ENCODE measurements around the gene CIAPIN1. TPM values are rescaled to one million over a fixed set of nuclear protein-coding genes. Genes with fewer than 3 reads are reported as not detected.

The CIAPIN1 gene
- total and polyA plus RNA-seq, 2 experiments from 2014 or later: 65.5 to 156 TPM

DNA sequence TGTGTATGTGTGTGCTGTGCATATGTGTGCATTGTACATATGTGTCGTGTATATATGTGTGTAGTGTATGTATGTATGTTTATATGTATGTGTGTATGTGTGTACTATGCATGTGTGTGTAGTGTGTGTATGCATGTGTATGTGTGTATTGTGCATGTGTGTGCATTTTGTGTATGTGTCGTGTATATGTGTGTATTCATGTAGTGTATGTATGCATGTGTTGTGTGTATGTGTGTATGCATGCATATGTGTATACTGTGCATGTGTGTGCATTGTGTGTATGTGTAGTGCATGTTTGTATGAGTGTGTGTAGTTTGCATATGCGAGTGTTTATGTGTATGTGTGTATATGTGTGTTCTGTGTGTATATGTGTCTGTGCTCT is 58.1 kb downstream of the CIAPIN1 start:
- Histone ChIP-seq H3K9me3 (ENCODE audit: low read depth) (no peaks in the 10 kb centered on the region), H3K36me3 (no peaks in the 10 kb centered on the region), H3K4me3 (no peak overlapping the region), H3K27ac (no peak overlapping the region), H3K27me3 (no peaks in the 10 kb centered on the region), H3K4me1 (ENCODE audit: low read depth) (no peaks in the 10 kb centered on the region)
- TF ChIP-seq, protein P1, sequence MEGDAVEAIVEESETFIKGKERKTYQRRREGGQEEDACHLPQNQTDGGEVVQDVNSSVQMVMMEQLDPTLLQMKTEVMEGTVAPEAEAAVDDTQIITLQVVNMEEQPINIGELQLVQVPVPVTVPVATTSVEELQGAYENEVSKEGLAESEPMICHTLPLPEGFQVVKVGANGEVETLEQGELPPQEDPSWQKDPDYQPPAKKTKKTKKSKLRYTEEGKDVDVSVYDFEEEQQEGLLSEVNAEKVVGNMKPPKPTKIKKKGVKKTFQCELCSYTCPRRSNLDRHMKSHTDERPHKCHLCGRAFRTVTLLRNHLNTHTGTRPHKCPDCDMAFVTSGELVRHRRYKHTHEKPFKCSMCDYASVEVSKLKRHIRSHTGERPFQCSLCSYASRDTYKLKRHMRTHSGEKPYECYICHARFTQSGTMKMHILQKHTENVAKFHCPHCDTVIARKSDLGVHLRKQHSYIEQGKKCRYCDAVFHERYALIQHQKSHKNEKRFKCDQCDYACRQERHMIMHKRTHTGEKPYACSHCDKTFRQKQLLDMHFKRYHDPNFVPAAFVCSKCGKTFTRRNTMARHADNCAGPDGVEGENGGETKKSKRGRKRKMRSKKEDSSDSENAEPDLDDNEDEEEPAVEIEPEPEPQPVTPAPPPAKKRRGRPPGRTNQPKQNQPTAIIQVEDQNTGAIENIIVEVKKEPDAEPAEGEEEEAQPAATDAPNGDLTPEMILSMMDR (IDR thresholded peaks at IDR 0.05; ENCODE audit: low read depth, low read length): no peak
- DNase-seq (ENCODE audit: low read depth in 1 of 2, low spot score in 1 of 2): no peak

DNA sequence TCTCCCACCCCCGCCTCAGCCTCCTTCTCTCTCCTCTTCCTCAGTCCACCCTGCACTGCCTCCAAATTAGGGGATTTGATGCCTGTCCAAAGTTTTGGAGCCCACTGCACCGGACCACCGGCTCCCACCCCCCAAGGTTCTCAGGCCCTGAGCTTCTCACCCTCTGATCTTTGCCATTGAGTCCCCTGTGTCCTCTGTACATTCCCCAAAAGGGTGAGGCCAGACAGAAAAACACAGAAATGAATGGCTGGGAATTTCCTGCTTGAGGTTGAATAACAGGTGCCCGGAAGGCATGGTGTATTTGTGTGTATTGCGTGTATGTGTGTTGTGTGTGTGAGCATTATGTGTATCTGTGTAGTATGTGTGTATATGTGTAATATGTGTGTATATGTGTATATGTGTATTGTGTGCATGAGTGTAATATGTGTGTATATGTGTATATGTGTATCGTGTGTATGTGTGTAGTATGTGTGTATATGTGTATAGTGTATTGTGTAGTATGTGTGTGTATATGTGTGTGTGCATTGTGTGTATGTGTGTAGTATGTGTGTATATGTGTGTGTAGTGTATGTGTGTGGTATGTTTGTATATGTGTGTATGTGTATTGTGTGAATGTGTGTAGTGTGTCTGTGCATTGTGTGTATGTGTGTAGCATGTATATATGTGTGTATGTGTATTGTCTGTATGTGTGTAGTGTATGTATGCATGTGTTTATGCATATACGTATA is 58.7 kb downstream of the CIAPIN1 start:
- Histone ChIP-seq H3K9me3 (ENCODE audit: low read depth) (no peaks in the 10 kb centered on the region), H3K36me3 (no peaks in the 10 kb centered on the region), H3K4me3 (no peak overlapping the region), H3K4me1 (ENCODE audit: low read depth) (no peaks in the 10 kb centered on the region), H3K27me3 (no peaks in the 10 kb centered on the region), H3K27ac (no peak overlapping the region)
- TF ChIP-seq, protein P1 (IDR thresholded peaks at IDR 0.05; ENCODE audit: low read depth, low read length): no peak
- no peak for DNase-seq (ENCODE audit: low read depth in 1 of 2, low spot score in 1 of 2)

DNA sequence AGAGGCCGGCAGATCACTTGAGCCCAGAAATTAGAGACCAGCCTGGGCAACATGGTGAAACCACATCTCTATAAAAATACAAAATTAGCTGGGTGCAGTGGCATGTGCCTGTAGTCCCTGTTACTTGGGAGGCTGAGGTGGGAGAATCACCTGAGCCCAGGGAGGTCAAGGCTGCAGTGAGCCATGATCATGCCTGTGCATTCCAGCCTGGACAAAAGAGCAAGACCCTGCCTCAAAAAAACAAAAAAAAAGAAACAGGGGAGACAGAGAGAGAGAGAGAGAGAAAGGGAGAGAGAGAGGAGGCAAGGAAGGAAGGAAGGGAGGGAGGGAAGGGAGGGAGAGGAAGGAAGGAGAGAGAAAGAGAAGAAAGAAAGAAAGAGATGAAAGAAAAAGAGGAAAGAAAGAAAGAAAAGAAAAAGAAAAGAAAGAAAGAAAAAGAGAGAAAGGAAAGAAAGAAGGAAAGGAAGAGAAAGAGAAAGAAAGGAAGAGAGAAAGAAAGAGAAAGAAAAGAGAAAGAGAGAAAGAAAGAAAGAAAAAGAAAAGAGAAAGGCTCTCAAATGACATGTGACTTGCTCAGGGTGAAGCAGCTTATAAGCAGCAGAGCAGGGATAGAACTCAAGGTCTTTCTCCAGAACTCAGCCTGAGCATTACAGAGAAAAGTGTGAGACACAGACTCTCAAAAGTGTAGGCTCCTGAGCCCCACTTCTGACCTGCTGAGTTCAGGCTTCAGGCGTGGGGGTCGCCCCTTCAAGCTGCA is 59.4 kb downstream of the CIAPIN1 start:
- no peak overlapping the region for H3K4me3 ChIP-seq
- TF ChIP-seq, protein P1 (IDR thresholded peaks at IDR 0.05; ENCODE audit: low read depth, low read length): no peak
- H3K36me3 ChIP-seq: no peaks in the 10 kb centered on the region
- H3K27me3 ChIP-seq: no peaks in the 10 kb centered on the region
- H3K4me1 ChIP-seq (ENCODE audit: low read depth): no peaks in the 10 kb centered on the region
- no peak overlapping the region for H3K27ac ChIP-seq
- no peak for DNase-seq (ENCODE audit: low read depth in 1 of 2, low spot score in 1 of 2)
- H3K9me3 ChIP-seq (ENCODE audit: low read depth): no peaks in the 10 kb centered on the region

DNA sequence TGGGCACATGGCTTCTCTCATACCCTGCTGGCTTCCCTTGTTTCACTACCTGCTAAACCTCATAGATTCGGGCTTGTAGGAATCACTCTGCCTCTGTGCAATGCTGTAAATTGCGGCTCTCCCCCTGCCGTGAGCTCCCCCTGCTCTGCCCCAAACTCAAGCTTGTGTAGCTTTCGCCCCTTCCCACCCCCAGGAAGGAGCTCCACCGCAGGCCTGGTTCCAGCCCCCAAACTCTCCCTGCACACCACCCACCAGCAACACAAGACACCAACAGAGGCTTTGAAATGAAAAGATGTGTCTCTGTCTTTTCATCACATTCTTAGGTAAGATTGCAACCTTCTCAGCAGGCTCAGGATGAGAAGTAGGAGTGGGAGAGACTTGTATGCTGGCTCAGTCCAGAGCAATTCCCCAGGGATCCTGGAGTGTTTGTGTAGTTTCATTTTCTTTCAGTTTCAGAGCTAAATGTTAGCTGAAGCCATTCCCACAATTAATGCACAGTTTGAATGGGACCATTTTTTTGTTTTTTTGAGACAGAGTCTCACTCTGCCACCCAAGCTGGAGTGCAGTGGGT is 60.7 kb downstream of the CIAPIN1 start:
- H3K27ac ChIP-seq: no peak overlapping the region
- TF ChIP-seq, protein P1 (IDR thresholded peaks at IDR 0.05; ENCODE audit: low read depth, low read length): no peak
- peak in 1 of 2 donors; percentile 91 for DNase-seq (ENCODE audit: low read depth in 1 of 2, low spot score in 1 of 2)
- no peak overlapping the region for H3K4me3 ChIP-seq
- H3K9me3 ChIP-seq (ENCODE audit: low read depth): no peaks in the 10 kb centered on the region
- H3K27me3 ChIP-seq: no peaks in the 10 kb centered on the region
- no peaks in the 10 kb centered on the region for H3K36me3 ChIP-seq
- no peaks in the 10 kb centered on the region for H3K4me1 ChIP-seq (ENCODE audit: low read depth)

DNA sequence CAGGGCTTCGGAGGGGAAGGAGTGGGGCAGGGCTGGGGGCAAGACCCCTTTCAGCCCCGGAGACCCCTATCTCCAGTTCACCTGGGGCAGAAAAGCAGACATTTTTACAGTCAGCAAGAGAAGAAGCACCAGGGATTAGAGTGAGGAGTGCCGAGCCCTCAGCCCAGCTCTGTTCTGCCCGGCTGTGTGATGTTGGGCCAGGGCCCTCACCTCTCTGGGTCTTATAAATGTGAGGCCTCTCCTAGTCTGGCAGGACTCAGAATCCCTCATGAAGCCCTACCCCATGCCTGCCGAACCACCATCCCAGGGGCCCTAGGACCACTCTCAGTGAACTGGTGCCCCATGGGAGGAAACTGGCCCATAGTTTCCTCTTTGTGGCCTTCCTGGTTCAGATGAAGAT is 62.1 kb downstream of the CIAPIN1 start:
- H3K9me3 ChIP-seq (ENCODE audit: low read depth): no peaks in the 10 kb centered on the region
- no peaks in the 10 kb centered on the region for H3K27me3 ChIP-seq
- no peak for DNase-seq (ENCODE audit: low read depth in 1 of 2, low spot score in 1 of 2)
- TF ChIP-seq, protein P1 (IDR thresholded peaks at IDR 0.05; ENCODE audit: low read depth, low read length): no peak
- H3K4me3 ChIP-seq: no peak overlapping the region
- no peaks in the 10 kb centered on the region for H3K4me1 ChIP-seq (ENCODE audit: low read depth)
- H3K27ac ChIP-seq: no peak overlapping the region
- no peaks in the 10 kb centered on the region for H3K36me3 ChIP-seq
